AG09319 (cell line): ENCODE data around the gene SNX25.

Experiments used
- DNase-seq: peaks from one replicate; pipeline ENCODE4 v3.0.0-alpha.2; 2010; ENCODE audit warnings: low read depth; ENCODE audit errors: extremely low read depth
- TF ChIP-seq, protein P1 (sequence below): IDR thresholded peaks from 2 replicates; pipeline ENCODE4 v1.5.1; 2011; ENCODE audit warnings: low read depth, mild to moderate bottlenecking, inconsistent platforms, low read length, moderate library complexity

Gene SNX25

DNA sequence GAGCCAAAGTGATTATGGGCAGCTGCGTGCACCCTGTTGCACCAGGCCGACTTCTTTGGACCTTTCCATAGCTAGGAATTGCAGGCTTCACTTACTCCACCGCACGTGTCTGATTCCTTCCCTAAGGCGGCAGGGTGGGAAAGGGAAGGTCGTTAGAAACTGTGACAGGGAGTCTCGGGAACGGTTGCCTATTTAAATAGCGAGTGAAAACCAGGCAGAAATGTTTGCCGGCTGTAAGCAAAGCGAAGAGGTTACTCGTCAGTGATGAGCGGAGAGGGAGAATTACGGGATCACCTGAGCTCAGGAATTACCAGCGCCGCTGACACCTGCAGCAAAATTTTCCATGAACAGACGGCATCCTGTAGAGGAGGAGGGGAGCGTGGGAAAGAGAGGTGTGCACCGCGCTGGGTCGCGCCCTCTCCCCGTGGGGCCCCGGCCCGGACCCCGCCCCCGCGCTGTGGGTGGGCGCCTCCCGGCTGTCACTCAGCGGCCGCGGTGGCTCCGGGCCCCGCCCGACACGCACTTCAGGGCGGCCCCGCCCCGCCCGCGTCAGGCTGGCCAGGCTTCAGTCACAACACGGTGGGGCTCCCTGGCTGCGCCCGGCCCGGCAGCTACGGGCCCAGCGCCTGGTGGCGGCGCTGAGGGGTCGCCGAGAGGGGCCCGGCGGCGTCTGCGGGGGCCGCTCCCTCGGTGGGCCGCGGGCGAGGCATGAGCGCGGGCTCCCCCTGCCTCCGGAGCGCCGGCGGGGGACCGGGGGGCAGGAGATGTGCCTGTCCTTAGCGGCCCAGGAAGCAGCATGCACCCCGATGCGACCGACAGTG is at the start of gene SNX25:
TSS of gene SNX25 (plus strand) at position 568 of the 821 bp plus-strand sequence. CDS start at position 797, 229 bp downstream.
- TF ChIP-seq, protein P1, sequence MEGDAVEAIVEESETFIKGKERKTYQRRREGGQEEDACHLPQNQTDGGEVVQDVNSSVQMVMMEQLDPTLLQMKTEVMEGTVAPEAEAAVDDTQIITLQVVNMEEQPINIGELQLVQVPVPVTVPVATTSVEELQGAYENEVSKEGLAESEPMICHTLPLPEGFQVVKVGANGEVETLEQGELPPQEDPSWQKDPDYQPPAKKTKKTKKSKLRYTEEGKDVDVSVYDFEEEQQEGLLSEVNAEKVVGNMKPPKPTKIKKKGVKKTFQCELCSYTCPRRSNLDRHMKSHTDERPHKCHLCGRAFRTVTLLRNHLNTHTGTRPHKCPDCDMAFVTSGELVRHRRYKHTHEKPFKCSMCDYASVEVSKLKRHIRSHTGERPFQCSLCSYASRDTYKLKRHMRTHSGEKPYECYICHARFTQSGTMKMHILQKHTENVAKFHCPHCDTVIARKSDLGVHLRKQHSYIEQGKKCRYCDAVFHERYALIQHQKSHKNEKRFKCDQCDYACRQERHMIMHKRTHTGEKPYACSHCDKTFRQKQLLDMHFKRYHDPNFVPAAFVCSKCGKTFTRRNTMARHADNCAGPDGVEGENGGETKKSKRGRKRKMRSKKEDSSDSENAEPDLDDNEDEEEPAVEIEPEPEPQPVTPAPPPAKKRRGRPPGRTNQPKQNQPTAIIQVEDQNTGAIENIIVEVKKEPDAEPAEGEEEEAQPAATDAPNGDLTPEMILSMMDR: no peak
- DNase-seq: no peak

DNA sequence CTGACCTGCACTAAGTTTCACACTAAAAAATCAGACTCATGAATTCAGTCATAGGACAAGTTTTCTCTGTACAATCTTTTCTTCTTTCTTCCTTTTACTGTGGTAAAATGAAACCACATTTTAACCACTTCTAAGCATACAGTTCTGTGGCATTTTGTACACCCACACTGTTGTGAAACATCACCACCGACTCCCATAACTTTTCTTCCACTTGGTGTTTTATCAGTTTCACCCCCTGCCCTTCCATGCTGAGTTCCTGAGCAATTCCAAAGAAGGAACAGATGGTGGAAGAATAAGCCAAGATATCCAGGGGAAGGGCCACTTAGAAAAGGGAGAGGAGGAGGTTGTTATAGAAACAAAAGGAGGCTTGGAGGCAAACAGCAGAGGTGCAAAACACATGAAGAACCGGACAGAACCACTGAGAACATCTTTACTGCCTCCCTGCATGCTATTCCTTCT is 43.8 kb upstream of the SNX25 start:
- DNase-seq: peak; percentile 31
- TF ChIP-seq, protein P1: no peak

DNA sequence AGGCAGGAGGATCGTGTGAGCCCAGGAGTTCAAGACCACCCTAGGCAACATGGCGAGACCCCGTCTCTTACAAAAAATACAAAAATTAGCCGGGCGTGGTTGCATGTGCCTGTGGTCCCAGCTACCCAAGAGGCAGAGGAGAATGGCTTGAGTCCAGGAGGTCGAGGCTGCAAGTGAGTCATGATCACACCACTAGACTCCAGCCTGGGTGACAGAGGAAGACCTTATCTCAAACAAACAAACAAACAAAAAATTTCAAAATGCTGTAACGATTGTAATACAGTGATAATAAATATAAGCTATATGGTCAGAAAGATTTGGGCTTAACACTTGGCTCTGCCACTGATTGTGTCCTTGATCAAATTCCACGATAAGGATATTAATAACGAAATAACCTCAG is 42.2 kb upstream of the SNX25 start:
- TF ChIP-seq, protein P1: no peak
- DNase-seq: no peak

DNA sequence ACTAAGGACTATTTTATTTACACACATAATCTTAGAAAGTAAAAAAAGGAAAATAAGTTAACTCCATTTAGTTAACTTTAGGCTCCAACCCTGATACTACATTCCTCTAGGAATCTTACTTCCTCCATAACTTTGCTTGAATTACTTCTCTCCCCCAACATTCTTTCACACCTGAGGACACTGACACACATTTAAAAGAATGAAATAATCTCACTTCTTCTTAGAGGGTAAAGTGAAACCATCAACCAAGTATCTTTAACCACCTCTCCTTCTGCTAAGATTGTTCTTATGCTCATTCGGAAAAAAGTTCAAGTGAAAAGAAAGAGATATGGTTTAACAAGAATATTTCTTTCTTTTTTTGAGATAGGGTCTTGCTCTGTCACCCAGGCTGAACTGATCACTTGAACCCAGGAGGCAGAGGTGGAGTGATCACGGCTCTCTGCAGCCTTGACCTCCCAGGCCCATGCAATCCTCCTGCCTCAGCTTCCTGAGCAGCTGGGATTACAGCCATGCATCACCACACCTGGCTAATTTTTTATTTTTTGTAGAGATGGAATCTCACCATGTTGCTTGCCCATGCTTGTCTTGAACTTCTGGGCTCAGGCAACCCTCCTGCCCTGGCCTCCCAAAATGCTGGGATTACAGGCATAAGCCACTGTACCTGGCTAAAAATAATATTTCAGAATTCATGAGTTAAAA is 37.9 kb upstream of the SNX25 start:
- DNase-seq: no peak
- TF ChIP-seq, protein P1: no peak

DNA sequence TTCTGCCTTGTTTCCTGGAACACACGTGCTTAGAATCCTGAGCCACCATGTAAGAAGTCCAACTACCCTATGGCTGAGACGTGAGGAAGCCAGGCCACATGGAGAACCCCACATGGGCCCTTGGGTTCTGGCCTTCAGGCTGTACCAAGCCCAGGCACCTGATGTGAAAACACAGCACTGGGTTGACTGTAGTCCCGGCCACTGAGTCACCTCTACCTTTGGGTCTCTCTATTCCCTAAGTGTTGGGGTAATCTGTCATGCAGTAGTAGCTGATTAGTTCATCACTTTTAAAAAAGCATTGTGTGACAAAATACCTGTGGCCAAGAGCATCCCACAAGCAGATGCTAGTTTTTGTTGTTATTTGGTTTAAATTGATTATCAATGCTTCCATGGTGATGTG is 29.9 kb upstream of the SNX25 start:
- TF ChIP-seq, protein P1: no peak
- no peak for DNase-seq

DNA sequence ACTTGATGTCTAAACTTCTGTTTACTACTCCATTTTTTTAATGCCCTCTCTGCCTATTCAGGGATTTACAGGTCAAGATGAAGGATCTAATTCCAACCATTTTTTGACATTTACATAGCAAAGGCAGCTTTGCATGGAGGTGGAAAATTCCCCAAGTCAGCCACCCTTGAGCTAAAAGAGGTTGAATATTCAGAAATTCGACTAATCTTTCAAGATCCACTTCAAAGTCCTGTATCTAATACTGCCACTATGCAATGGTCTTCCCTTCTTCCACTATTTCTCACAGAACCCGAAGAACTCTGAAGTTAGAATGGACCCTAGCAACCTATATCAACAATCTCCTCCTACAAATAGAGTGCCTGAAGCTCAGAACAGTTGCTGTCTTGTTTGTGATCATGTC is 27.2 kb upstream of the SNX25 start:
- no peak for DNase-seq
- TF ChIP-seq, protein P1: no peak
